Measurements from ENCODE around the gene RNF113B.

DNA sequence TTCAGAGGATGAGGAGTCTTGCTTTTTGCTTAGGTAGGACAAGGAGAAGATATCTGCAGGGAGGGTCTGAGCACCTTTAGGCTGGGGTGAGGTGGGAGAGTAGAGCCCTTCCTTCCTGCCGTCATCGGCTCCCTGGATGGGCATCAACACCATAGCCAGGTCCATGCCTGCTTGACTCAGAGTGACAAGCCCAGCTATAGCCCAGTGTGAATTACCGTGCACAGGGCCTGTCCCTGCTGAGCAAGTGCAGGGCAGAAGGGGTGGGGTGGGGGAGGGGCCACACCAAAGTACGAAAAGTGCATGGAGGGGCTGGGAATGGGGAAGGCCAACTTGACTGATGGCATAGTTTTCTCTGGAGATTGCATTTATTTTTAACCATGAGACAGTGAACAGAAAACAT, 30.3 kb upstream of the RNF113B start:
- TF ChIP-seq POLR2A (IDR thresholded peaks at IDR 0.05), result no peak
- TF ChIP-seq, protein P1, sequence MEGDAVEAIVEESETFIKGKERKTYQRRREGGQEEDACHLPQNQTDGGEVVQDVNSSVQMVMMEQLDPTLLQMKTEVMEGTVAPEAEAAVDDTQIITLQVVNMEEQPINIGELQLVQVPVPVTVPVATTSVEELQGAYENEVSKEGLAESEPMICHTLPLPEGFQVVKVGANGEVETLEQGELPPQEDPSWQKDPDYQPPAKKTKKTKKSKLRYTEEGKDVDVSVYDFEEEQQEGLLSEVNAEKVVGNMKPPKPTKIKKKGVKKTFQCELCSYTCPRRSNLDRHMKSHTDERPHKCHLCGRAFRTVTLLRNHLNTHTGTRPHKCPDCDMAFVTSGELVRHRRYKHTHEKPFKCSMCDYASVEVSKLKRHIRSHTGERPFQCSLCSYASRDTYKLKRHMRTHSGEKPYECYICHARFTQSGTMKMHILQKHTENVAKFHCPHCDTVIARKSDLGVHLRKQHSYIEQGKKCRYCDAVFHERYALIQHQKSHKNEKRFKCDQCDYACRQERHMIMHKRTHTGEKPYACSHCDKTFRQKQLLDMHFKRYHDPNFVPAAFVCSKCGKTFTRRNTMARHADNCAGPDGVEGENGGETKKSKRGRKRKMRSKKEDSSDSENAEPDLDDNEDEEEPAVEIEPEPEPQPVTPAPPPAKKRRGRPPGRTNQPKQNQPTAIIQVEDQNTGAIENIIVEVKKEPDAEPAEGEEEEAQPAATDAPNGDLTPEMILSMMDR (IDR thresholded peaks at IDR 0.05), result no peak
